HG03135 (cell line): ENCODE results near the gene TNRC6C.
"Not testable (repeated sequence)": the region's sequence is repeated elsewhere in the genome, so short reads cannot be mapped to it uniquely, and the experiment has no call there.

Source experiments
- ATAC-seq: cut with Tn5 transposase; IDR thresholded peaks from one replicate; pipeline ENCODE4 v1.9.1; 2021; ENCODE audit warnings: mild to moderate bottlenecking, moderate library complexity; ENCODE audit not compliant: unreplicated experiment

TNRC6C gene

GRCh38 chr17:78040440-78041385 is 82.2 kb downstream of the TNRC6C start:
- no peak for ATAC-seq

GRCh38 chr17:78041386-78042179 is 83.1 kb downstream of the TNRC6C start:
- ATAC-seq = no peak

GRCh38 chr17:78042542-78042941 is 84.0 kb downstream of the TNRC6C start:
- no peak for ATAC-seq

- ATAC-seq = no peak
Observed at GRCh38 chr17:78043031-78043430, 84.5 kb downstream of the TNRC6C start.

- ATAC-seq = no peak
Observed at GRCh38 chr17:78044280-78044835, 85.9 kb downstream of the TNRC6C start.

- no peak for ATAC-seq
Observed at GRCh38 chr17:78045316-78045715, 86.8 kb downstream of the TNRC6C start.

- ATAC-seq = no peak
Observed at GRCh38 chr17:78046923-78047322, 88.4 kb downstream of the TNRC6C start.

GRCh38 chr17:78048346-78049292 is 90.1 kb downstream of the TNRC6C start:
- ATAC-seq = no peak

GRCh38 chr17:78049609-78050008 is 91.1 kb downstream of the TNRC6C start:
- ATAC-seq = no peak

- no peak for ATAC-seq
Observed at GRCh38 chr17:78051186-78051972, 92.9 kb downstream of the TNRC6C start.

- ATAC-seq = no peak
Observed at GRCh38 chr17:78053777-78054468, 95.4 kb downstream of the TNRC6C start.

GRCh38 chr17:78057113-78057740 is 98.7 kb downstream of the TNRC6C start:
- ATAC-seq = no peak

GRCh38 chr17:78058001-78058400 is 99.5 kb downstream of the TNRC6C start:
- ATAC-seq = no peak

GRCh38 chr17:78058581-78058980 is 100.1 kb downstream of the TNRC6C start:
- ATAC-seq = no peak

- no peak for ATAC-seq
Observed at GRCh38 chr17:78062596-78062995, 104.1 kb downstream of the TNRC6C start.

- no peak for ATAC-seq
Observed at GRCh38 chr17:78063489-78063888, 105.0 kb downstream of the TNRC6C start.

GRCh38 chr17:78064708-78065107 is 106.2 kb downstream of the TNRC6C start:
- no peak for ATAC-seq

GRCh38 chr17:78066976-78067375 is 108.5 kb downstream of the TNRC6C start:
- ATAC-seq = not testable (repeated sequence)

GRCh38 chr17:78069695-78070094 is 111.2 kb downstream of the TNRC6C start:
- no peak for ATAC-seq
